Measurements from ENCODE around the gene DHFR.

DHFR gene

DNA sequence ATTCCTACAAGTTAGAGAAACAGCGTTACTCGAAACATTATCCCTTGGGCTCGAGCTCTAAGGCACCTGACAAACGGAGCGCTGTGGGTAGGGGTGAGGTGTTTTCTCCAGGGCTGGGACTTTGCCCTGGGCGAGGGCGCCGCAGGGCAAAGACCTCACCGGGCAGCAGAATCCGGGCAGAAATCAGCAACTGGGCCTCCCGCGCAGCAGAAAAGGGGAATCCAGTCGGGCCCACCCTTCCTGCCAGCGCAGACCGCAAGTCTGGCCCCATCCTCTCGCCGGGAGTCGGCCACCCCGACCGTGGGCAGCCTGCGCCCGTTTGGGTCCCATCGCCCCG, 761 bp downstream of the DHFR start:
- DNase-seq = no peak

DNA sequence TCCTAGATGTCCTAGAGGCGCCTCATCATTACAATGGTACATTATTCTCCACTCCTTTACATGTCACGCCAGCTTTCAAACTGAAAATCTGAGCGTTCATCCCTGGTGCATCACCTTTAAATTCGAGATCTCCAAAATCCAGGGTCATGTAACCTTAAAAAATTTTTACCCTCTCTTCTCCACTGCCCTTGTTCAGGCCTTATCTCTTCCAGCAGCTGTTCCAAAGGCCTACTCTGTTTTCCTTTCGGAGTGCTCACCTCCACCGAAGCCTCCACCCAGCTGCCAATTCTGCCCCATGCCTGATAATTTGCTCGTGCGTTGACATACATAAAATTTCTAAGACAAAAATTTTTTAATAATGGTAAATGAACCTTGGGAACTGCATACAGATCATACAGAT, 1.3 kb downstream of the DHFR start:
- no peak for DNase-seq

DNA sequence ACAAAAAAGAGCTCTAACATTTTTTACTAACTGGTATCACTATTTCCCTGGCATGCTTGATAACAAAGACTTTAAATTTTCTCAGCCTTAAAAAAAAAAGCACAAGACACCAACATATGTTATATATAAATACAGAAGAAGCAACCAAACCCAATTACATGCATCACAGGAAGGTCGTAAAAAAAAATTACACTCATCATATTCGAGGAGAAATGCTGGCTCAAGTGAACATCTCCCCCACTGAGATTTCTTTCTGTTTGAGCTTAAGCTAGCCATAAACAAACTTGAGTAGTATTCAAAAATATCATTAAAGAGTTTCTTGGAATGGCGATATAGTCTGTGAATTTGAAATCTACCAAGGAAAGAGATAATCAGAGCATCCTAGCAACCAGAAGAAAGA, 7.9 kb downstream of the DHFR start:
- no peak for DNase-seq

DNA sequence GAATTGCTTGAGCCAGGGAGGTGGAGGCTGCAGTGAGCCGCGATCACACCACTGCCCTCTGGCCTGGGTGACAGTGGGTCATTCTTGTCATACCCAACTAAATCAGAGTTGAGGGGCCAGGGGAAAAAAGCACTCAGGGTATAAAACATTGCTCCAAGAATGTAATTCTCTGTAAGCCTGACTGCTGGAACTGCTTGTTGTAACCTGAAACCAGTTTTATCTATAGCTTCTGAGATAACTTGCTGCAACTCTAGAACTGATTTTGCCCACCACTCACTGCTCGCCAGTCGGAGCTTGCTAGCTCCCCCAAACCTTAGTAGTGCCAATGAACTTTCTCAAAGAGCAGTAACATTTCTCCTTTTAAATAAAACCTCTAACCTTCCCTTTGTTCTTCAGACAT, 9.9 kb downstream of the DHFR start:
- no peak for DNase-seq

DNA sequence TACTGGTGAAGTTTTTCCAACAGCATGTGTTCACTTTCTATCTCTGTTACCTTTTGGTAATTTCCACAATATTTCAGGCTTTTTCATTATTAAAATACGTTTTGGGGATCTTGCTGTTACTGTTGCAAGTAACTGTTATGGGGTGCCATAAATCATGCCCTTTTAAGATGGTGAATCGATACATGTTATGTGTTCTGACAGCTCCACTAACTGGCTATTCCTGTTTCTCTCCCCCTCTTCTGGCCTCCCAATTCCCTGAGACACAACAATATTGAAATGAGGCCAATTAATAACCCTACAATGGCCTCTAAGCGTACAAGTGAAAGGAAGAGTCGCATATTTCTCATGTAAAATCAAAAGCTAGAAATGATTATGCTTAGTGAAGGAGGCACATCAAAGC, 13.4 kb downstream of the DHFR start:
- no peak for DNase-seq

DNA sequence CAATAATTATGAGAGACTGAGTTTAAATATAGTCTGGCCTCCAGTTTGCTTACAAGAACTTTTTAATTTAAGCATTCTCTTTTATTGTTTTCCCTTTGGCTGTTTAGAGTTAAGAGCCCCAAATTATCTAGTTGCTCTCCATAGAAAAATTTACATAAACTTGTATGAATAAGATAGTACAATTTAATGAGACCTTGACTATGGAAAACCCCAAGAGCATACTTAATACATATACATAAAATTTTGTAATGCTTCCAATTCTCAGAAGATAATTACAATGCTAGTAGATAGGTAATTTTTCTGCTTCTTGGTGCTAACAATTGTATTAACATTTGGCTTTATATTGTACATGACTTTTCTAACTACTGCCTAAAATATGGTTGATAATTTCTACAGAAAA, 20.6 kb downstream of the DHFR start:
- DNase-seq = no peak

DNA sequence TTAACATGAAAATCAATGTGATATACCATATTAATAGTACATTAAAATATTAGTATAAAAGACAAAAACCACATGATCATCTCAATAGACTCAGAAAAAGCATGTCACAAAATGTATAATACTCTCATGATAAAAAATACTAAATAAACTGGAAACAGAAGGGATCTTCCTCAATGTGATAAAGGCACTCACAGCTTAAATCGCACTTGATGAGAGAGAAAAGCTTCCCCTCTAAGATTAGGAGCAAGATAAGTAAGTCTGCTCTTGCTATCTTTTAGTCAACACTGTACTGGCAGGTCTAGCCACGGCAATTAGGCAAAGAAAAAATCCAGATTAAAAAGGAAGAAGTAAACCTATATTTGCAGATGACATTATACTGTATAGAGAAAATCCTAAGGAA, 22.1 kb downstream of the DHFR start:
- DNase-seq = no peak

DNA sequence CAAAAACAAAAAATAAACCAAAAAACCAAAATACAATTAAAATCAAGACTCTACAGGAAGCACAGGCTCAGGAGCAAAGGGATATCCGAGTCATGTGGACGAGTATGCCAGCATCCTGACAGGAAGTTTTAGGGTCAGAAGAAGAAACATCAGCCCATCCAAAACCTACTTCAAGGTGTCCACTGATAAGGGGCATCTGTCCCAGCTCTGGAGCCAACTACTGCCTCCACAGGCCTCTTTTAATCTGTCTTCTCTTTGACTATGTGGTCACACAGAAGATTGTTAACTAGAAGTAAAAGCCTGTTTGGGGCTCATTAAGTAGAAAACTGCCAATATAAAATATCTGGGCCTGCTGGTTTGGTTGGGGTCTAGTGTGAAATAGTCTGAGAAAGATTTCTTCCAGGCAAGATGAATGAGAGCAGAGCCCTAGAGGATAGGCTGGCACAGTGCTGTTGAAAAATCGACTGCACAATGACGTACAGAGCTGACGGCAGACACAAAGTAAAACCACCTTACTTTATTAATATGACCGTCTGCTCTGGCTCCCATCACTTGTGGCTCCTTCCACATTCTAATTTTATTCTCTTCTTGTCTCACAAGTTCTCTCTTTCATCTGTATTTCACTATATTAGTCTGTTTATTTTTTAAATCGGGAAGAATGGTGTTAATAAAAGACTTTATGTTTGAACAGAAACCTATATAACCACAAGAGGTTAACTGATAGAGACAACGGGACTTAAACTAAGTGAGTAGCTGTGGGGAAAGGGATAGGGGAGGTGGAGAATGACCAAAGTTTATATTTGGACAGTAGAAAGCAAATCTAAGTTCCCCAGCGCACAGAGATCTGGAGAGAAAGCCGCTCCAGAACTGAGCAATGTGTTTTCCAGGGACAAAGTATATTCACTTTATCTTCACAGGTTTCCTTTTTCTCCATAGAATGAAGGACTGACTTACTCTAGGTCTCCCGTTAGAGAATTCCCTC, 23.2 kb downstream of the DHFR start:
- no peak for DNase-seq

DNA sequence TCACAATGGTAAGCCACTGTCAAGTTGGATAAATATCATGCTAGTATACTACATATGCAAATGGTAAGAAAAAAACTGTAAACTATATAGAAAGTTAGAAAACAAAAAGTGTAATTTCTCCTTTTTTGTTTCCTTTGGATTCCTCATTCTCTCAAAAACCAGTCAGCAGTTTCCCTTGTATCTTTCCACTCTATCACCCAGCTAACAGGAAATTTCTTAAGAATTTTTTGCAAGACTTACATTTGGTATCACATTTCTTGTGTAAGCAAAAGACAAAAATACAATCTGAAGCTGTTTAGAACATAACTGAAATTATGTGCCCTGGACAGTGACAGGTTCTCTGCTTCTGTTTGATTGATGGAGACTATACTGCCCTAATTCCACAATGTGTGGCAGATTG, 25.5 kb downstream of the DHFR start:
- no peak for DNase-seq

DNA sequence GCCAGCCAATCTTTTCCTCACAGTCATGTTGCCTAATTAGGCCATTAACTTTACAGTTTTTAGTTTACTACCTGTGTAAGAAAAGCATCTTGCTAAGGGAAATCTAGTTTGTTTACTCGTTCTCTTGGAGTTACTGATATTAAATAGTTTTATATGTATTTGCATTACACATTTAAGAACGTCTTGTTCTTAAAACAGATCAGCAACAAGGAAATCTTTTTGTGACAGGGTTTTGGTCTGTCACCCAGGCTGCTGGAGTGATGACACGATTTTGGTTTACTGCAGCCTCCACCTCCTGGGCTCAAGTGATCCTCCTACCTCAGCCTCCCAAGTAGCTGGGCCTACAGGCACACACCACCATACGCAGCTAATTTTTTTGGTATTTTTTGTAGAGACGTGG, 29.6 kb downstream of the DHFR start:
- no peak for DNase-seq

DNA sequence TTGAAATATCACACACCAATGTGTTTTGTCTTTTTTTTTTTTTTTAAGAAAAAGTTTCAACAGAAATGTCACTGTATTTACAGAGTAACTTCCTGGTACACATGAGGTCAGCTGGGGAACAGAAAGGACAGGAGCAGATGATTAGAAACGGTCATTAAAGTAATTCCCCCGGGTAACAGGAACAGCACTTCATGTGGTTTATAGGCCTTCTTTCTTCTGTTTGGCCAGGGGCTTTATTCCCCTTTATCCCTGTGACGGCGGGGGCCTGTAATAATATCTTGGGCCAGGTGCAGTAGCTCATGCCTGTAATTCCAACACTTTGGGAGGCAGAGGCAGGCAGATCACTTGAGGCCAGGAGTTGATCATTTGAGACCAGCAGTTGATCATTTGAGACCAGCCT, 30.8 kb downstream of the DHFR start:
- DNase-seq = no peak

DNA sequence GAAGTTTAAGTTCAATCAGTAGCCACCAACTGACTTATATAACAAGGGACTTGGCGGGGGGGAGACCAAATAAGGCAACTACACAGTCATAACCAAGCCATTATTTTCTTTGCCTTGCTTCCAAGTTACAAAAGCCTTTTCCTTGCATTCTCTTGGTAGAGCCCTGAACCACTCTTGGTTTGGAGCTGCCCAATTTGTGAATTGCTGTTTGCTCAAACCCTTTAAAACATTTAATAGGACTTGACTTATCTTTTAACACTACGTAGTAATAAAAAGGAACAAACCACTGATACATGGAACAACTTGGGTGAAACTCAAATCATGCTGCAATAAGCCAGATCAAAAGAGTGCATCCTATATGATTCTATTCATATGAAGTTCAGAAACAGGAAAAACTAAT, 32.0 kb downstream of the DHFR start:
- DNase-seq = no peak

DNA sequence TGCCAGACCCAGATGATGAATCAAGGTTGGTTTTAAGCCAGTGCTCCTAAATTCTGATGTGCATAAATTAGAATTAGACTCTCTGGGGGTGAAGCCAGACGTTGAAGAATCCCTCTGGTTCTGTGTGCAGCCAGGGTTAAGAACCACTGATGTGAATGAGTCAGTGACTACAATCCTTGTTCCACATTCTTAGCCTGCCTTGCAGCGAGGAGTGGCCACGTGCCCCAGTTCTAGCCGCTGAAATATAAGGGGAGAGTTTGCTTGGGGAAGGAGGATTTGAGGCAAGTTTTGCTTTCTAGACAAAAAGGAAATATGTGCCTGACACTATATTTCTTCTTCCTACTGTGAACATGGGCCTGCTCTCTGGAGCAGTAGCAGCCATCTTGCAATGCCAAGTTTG, 34.6 kb downstream of the DHFR start:
- DNase-seq = no peak

DNA sequence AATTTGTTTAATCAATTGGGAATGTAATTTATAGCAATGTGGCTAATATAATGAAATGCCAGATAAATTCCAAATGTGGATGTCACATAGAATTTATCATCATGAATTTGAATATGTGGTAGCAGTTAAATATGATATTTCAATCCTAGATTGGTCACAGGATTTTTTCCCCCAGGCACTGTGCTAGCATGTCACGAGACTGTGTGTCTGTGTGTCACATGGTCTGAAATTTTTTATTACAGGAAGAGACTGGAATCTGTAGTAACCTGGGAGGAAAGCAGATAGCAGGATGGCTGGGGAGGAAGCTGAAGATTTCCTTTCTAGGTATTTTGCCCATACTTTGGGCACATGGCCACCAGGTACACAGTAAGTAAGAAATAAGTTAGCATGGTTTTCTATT, 35.7 kb downstream of the DHFR start:
- DNase-seq = no peak

DNA sequence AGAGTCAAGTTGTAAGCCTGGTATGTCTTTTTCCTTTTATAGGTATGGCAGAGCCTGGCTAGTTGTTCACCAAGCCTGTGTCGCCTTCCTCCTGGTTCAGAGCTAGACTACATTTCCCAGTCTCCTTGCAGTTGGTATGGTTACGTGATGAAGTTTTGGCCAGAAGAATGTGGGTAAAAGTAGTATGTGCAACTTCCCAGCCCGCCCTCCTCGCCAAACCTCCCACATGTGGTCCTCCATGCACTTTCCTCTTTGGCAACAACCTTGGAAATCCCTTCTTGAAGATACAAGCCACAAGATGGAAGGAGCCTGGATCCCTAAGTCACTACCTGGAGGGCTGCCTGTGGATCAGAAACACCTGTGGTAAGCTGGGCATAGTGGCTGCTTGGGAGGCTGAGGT, 36.3 kb downstream of the DHFR start:
- no peak for DNase-seq

DNA sequence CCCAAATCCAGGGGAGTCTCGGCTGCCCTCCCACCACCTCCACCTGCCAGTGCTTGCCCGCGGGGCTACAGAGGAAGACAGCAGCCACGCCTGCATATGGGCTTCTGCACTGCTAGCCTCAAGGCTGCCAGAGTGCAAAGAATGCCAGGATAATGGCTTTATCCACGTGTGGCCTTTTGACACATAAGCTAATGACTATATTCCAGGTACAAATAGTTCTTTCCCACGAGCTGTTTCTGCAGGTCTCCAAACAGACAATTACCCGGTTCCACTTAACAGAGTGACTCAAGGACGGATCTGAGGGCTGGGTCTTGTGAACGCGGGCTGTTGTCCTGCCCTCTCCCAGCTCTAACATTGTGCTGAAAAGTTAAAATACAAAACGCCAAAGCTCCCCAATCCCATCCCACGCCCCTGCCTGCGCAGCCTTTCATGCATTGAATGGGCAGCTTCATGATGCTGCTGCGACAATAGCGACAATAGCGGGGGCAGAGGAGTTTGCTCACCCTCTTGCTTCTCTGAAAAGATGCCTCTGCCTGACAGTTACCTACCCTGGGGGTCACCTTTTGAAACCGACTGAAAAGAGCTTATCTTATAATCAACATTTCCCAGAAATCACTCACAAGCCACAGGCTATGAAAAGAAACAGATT, 39.4 kb downstream of the DHFR start:
- DNase-seq = no peak

DNA sequence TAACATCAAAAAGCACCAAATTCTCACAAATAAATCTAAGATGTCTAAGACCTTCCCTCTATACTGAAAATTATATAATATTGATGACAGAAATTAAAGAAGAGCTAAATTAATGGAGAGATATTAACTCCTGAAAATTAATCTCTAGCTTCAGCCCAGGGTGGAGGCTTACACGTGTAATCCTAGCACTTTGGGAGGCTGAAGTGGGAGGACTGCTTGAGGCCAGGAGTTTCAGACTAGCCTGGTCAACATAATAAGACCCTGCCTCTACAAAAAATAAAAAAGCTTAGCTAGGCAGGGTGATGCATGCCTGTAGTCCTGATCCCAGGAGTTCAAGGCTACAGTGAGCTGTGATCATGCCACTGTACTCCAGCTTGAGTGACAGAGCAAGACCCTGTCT, 45.1 kb downstream of the DHFR start:
- DNase-seq = no peak

DNA sequence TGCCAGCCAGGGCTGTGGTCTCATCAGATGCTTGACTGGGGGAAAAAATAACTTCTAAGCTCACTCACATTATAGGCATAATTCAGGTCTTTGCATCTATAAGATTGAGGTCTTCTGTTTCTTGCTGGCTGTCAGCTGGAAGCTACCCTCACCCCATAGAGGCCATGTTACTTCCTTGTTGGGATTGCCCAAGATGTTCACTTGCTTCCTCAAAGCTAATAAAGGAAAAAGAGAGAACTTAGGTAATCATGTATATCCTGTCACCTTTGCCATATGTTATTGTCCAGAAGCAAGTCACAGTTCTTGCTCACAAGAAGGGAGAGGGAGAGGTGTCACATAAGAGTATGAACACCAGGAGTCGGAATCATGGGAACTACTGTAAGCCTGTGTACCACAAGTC, 46.1 kb downstream of the DHFR start:
- no peak for DNase-seq

DNA sequence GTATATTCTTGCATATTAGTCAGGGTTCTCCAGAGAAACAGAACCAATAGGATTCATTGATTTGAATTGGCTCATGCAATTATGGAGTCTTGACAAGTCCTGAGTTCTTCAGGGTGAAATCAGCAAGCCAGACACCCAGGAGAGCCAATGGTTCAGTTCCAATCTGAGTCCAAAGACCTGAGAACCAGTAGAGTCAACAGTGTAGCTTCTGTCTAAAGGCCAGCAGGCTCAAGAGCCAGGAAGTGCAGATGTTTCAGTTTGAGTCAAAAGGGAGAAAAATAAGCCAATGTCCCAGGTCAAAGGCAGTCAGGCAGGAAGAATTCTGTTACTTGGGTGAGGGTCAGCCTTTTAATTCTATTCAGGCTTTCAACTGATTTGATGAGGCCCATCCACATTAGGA, 47.0 kb downstream of the DHFR start:
- no peak for DNase-seq

DNA sequence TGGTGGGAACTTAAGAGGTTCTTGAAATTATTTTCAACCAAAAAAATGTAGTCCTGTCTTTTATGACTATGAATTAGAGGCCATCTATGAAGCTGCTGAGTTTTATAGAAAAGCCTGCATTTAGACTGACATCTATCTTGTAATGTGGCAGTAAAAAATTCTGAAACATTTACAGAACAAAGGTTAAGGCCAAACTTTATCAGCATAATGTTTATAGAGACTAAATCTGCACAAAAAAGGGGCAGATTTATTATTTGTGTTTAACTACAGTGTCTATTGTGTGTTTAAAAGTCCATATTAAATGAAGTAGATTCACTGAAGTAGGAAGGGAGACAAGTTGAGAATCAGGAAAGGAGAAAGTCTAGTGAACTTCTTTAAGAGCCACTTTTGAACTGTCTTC, 47.4 kb downstream of the DHFR start:
- DNase-seq = no peak

DNA sequence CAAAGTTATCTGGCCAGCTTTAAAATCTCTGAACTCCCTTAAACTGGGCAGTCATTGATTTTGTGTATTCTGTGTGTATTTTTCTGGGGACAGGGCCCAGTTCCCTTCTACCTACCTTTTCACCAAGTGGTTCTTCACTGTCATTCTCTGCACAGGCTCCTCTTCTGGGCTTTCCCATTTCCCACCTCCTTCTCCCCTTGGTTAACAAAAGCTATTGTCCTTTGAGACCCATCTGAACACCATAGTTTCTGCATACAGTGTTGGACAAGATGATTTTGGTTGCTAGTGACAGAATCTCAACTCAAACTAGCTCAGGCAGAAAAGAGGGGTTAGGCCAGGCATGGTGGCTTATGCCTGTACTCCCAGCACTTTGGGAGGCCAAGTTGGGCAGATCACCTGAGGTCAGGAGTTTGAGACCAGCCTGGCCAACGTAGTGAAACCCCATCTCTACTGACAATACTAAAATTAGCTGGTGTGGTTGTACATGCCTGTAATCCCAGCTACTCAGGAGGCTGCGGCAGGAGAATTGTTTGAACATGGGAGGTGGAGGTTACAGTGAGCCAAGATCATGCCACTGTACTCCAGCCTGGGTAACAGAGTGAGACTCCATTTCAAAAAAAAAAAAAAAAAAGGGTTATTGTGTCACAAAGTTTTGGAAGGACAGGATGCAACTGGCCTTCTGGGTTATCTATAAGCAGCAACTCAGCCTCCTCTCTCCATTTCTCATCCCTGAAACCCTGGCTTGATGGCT, 53.7 kb downstream of the DHFR start:
- DNase-seq = no peak

DNA sequence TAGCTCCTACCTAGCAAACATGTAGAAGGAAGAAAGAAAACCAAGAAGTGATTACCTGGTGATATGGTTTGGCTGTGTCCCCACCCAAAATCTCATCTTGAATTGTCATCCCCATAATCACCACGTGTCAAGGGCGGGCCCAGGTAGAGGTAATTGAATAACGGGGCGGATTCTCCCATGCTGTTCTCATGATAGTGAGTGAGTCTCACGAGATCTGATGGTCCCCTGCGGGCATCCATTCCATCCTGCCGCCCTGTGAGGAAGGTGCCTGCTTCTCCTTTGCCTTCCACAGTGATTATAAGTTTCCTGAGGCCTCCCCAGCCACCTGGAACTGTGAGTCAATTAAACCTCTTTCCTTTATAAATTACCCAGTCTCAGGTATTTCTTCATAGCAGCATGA, 57.3 kb downstream of the DHFR start:
- DNase-seq = no peak

DNA sequence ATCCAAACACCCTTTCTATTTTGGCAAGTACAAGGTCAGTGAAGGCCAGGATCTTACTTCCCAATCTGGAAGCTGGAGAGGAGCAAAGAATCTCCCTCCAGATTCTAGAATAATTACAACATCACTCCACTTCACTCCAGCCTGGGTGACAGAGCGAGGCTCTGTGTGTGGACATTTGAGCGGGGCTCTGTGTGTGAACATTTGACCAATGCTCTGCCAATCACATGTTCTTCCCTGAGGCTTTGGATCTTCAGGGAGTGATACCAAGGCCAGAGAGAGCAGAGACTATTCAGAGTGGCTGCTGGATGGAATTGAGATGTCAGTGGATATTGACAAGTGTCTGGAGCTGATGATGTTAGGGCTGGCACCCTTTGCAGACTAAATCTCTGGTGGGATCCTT, 60.0 kb downstream of the DHFR start:
- DNase-seq = no peak

DNA sequence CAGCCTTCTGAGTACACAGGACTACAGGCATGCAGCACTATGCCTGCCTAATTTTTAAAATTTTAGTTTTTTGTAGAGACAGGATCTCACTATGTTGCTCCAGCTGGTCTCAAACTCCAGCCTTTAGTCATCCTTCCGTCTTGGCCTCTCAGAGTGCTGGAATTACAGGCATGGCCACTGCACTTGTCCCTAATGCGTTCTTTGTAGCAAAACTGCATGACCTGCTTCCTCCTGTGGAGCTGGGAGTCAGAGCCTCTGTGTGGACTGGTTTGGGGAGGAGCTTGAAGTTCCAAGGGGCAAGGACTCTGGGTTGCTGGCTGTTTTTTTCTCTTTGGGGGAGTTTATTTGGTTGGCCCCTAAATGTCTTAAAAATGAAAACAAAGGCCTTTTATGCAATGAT, 62.0 kb downstream of the DHFR start:
- no peak for DNase-seq
